Kidney (tissue), 14 donors: ENCODE measurements around the gene CHERP. TPM values are rescaled to one million over a fixed set of nuclear protein-coding genes. Genes with fewer than 3 reads are reported as not detected.

ENCODE experiments used
- DNase-seq, 5 donors: peaks; one replicate each; pipeline ENCODE4 v3.0.0-alpha.2; 2013 to 2020
- FAIRE-seq: peaks from 2 replicates; lab custom pipeline; 2012; peaks lifted over from hg19 to GRCh38; lab: Jason Lieb, UNC
- H3K27ac ChIP-seq, 2 donors: one replicate each; pipeline ENCODE4 v1.7.0; 2013; ENCODE audit warnings: low read depth in 2 of 2, low read length in 2 of 2, inconsistent platforms in 1 of 2
- H3K27me3 ChIP-seq: one replicate; pipeline ENCODE4 v1.7.1; 2013; ENCODE audit warnings: low read length, inconsistent platforms; ENCODE audit not compliant: control insufficient read depth, insufficient read depth
- H3K36me3 ChIP-seq, 3 donors: one replicate each; pipeline versions ENCODE4 v1.7.0 to v1.7.1; 2013; ENCODE audit warnings: low read length in 3 of 3, control low read depth in 1 of 3, inconsistent platforms in 1 of 3; ENCODE audit not compliant: insufficient read depth in 3 of 3, control insufficient read depth in 2 of 3
- H3K4me1 ChIP-seq, 3 donors: one replicate each; pipeline versions ENCODE4 v1.7.0 to v1.7.1; 2013; ENCODE audit warnings: low read length in 3 of 3, inconsistent platforms in 1 of 3, low read depth in 1 of 3; ENCODE audit not compliant: control insufficient read depth in 2 of 3, insufficient read depth in 2 of 3
- H3K4me3 ChIP-seq, 3 donors: one replicate each; pipeline versions ENCODE4 v1.7.0 to v1.8.1; 2013; ENCODE audit warnings: low read length in 3 of 3, control low read depth in 1 of 3, inconsistent platforms in 1 of 3
- H3K9ac ChIP-seq, 3 donors: one replicate each; pipeline versions ENCODE4 v1.7.0 to v1.7.1; 2013; ENCODE audit warnings: low read length in 3 of 3, control low read depth in 1 of 3, inconsistent platforms in 1 of 3
- H3K9me3 ChIP-seq, 3 donors: one replicate each; pipeline versions ENCODE4 v1.7.0 to v1.7.1; 2013; ENCODE audit warnings: low read length in 3 of 3, control low read depth in 1 of 3, inconsistent platforms in 1 of 3; ENCODE audit not compliant: control insufficient read depth in 2 of 3, insufficient read depth in 1 of 3
- intact Hi-C: fragments of 100-400 bp; cut with DNase I; formaldehyde crosslinking; loops from one replicate; pipeline ENCODE4 v1.11.1; 2022
- polyA plus RNA-seq: library from polyadenylated mRNA; stranded (reverse); fragments of 350-450 nt; fragmentation: Illumina TruSeq; extraction: RNeasy Lipid Tissue Mini Kit (QIAGEN cat#74804); gene quantifications from one replicate; pipeline ENCODE4 v1.2.3, GENCODE V29; 2014; ENCODE audit warnings: low read depth, low replicate concordance; ENCODE audit not compliant: insufficient read depth
- total RNA-seq: library from RNA; stranded (reverse); fragmentation: NEBNext Ultra II Directional; extraction: Animal tissue kit (Norgen Biotek cat#: 25700); gene quantifications from one replicate; pipeline ENCODE4 v1.2.1, GENCODE V29; 2021
- TF ChIP-seq, protein P1 (sequence below): IDR thresholded peaks from 3 replicates; pipeline ENCODE4 v1.5.1; 2012; ENCODE audit warnings: mild to moderate bottlenecking, moderate library complexity, borderline replicate concordance; ENCODE audit not compliant: insufficient read depth; ENCODE audit errors: extremely low read depth
- donor health status: control.
- donor health status: control.
- donor health status: control.
- donor health status: control.
- donor health status: control.
- donor health status: DM: yes; HTN: yes; CAD: no.
- donor health status: Normal renal cell carcinoma (clear cell type).

Gene CHERP
- total and polyA plus RNA-seq, 2 donors from 2014 or later: 14.6 to 37.2 TPM

DNA sequence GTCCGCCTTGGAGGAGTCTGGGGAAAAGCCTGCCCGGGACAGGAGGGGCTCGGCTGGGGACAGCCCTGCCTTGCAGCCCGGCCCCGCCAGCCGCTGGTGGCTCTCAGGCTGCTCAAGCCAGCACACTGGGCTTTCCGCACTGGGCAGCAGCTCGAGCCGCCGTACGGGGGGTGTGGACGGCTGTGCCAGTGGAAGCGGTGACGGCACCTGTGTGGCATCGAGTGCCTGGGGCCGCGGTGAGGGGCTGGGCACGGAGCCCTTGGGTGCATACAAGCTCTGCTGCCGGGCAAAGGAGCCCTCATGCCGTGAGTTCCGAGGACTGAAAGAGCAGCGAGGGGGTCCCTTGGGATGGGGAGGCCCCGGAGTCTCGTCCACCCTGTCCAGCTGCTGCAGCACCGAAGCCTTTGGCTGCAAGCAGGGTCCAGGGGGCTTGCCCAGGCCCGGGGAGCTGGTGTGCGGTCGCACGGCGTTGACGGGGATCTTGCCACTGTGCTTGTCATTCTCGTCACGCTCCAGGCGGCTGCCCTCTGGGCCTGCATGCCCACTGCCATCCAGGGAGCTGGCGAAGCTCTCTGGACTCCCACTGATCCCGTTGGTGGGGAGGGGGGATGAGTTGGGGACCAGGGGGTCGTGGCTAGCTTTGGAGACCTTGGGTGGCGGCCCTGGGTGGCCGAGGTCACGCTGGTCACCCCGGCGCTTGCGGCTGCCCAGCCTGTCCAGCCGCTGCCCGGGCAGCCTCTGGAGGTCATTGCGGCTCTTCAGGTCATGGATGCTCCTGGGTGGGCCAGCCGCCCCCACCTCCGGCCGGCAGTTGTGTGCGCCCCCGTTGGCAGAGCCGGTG lies 34.7 kb upstream of the CHERP start:
- Histone ChIP-seq H3K4me1 (peaks cover 0 to 27% (median 0%) of the 10 kb centered on the region in 3 donors), H3K27me3 (no peaks in the 10 kb centered on the region), H3K36me3 (peaks cover 0 to 24% (median 7%) of the 10 kb centered on the region in 3 donors), H3K27ac (no peak overlapping the region), H3K9ac (no peak overlapping the region), H3K9me3 (no peaks in the 10 kb centered on the region), H3K4me3 (no peak overlapping the region)
- FAIRE-seq (no peak), DNase-seq (no peak)
- intact Hi-C loops: no loop called here
- TF ChIP-seq, protein P1, sequence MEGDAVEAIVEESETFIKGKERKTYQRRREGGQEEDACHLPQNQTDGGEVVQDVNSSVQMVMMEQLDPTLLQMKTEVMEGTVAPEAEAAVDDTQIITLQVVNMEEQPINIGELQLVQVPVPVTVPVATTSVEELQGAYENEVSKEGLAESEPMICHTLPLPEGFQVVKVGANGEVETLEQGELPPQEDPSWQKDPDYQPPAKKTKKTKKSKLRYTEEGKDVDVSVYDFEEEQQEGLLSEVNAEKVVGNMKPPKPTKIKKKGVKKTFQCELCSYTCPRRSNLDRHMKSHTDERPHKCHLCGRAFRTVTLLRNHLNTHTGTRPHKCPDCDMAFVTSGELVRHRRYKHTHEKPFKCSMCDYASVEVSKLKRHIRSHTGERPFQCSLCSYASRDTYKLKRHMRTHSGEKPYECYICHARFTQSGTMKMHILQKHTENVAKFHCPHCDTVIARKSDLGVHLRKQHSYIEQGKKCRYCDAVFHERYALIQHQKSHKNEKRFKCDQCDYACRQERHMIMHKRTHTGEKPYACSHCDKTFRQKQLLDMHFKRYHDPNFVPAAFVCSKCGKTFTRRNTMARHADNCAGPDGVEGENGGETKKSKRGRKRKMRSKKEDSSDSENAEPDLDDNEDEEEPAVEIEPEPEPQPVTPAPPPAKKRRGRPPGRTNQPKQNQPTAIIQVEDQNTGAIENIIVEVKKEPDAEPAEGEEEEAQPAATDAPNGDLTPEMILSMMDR: no peak

DNA sequence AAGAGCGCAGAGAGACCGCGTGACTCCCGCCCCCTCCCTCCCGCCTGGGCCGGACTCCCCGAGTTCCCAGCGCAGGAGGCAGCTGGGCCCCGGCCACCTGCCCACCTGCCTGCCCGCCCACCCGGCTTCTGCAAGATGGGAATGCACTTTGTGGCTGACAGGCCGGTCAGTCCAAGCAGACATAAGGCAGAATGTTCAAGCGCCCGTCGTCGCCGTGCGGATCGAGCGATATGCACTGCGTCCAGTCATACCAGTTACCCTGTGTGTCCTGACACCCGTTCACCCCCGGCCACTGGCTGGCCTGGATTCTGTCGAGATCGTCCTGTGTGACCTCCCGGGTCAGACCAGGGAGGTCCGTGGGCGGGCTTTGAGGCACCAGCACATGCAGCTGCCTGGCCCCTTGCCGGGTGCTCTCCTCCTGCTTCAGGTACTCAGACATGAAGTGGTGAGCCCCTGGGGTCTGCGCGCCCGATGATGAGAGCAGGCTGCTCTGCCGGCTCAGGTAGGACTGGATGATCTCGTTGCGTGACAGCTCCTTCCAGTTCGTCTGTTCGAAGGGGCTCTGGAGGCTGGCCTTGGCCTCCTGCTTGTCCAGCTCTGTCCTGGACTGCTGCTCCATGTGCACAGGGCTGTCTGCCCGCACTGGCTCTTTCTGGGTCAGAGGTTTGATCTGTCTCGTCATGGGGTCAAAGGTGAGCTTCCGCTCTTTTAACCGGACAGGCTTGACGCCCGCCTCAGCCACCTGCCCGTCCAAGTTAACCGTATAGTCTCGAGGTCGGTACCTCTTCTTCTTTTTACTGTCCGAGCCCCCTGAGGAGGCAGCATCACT lies 33.8 kb upstream of the CHERP start:
- no peak overlapping the region for H3K27ac ChIP-seq
- TF ChIP-seq, protein P1: no peak
- H3K36me3 ChIP-seq: peaks cover 0 to 24% (median 7%) of the 10 kb centered on the region in 3 donors
- DNase-seq (no peak), FAIRE-seq (no peak)
- no peak overlapping the region for H3K4me3 ChIP-seq
- intact Hi-C loops: no loop called here
- no peak overlapping the region for H3K9ac ChIP-seq
- no peaks in the 10 kb centered on the region for H3K9me3 ChIP-seq
- no peaks in the 10 kb centered on the region for H3K27me3 ChIP-seq
- peaks cover 0 to 25% (median 4%) of the 10 kb centered on the region in 3 donors for H3K4me1 ChIP-seq

DNA sequence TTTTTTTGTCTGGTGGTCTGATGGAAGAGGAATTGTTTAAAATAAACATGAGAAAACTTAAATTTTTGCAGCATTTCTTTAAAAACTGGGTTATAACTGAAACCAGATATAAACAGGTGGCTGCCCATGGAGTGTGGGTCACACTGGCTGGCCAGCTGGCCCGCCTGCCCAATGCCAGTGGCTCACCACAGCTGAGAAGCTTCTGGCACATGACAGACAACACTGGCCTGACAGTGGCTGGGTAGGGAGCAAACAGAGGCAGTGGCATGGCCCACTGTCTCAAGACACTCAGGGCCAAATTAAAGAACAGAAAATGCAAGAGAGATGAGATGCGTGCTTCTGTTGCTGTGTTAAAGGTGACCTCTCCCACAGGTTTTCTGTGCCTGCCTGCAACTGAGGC lies 33.0 kb upstream of the CHERP start:
- intact Hi-C loops: no loop called here
- Histone ChIP-seq H3K9me3 (no peaks in the 10 kb centered on the region), H3K27ac (no peak overlapping the region), H3K4me3 (no peak overlapping the region), H3K27me3 (no peaks in the 10 kb centered on the region), H3K4me1 (peaks cover 0 to 26% (median 6%) of the 10 kb centered on the region in 3 donors), H3K9ac (no peak overlapping the region), H3K36me3 (peaks cover 0 to 21% (median 7%) of the 10 kb centered on the region in 3 donors)
- no peak for FAIRE-seq
- DNase-seq: no peak
- TF ChIP-seq, protein P1: no peak
